Measurements from ENCODE around the gene ANP32A. TPM values are rescaled to one million over a fixed set of nuclear protein-coding genes. Genes with fewer than 3 reads are reported as not detected.
A peak's percentile ranks its signal among the peaks of the same experiment; 100 is the strongest.
"Not testable (repeated sequence)": the region's sequence is repeated elsewhere in the genome, so short reads cannot be mapped to it uniquely, and the experiment has no call there.

The ANP32A gene
- total RNA-seq (10 to 100 TPM; 78.7 to 83.3 TPM), total RNA-seq (54.1 to 97.1 reads per million in 2 donors)

GRCh38 chr15:68820295-68821189 lies at the start of gene ANP32A:
TSS of gene ANP32A (minus strand) at chr15:68820895. CDS start at chr15:68820751, 144 bp downstream.
- no peaks in the 10 kb centered on the region for H3K9me3 ChIP-seq (ENCODE audit: control insufficient read depth, low read length, poor library complexity, severe bottlenecking)
- Mint-ChIP-seq H3K36me3 (ENCODE audit: low read depth) (peaks cover 8% of the 10 kb centered on the region), H3K4me1 (peaks cover 26% of the 10 kb centered on the region), H3K4me3 (peak within 1 kb of the TSS; percentile 99), H3K27ac (peak within 1 kb of the TSS; percentile 99), H3K27me3 (no peaks in the 10 kb centered on the region)
- ATAC-seq (peak; percentile 77), DNase-seq (peak; percentile 90 to 99 (median 94))

DNA sequence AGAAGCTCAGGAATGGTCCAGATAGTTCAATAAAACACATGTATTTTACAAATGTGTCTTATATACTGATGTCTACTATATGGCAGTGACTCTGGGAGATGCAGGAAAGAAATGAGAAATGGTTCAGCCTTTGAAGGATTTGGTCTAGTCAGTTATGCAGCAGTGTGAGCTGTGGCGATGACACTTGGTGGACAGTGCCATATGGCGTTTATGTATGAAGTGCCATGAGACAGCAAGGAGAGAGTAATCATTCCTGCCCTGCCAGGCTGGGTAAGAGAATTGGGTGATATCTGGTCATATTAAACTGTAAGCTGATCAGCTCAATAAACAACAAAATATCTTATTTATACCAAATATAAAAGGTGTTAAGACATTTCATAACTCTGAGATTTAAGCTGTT lies 47.6 kb upstream of the ANP32A start:
- no peaks in the 10 kb centered on the region for H3K36me3 Mint-ChIP-seq (ENCODE audit: low read depth)
- no peak for ATAC-seq

GRCh38 chr15:68862415-68862814 lies 41.7 kb upstream of the ANP32A start:
- H3K27me3 Mint-ChIP-seq = peaks cover 10% of the 10 kb centered on the region
- no peaks in the 10 kb centered on the region for H3K9me3 ChIP-seq (ENCODE audit: control insufficient read depth, low read length, poor library complexity, severe bottlenecking)
- H3K36me3 Mint-ChIP-seq (ENCODE audit: low read depth) = peaks cover 2% of the 10 kb centered on the region
- no peaks in the 10 kb centered on the region for H3K4me1 Mint-ChIP-seq
- no peak overlapping the region for H3K4me3 Mint-ChIP-seq
- no peak for DNase-seq
- H3K27ac Mint-ChIP-seq = no peak overlapping the region
- no peak for ATAC-seq

More for the DNA sequence above, 47.6 kb upstream of the ANP32A start:
- Mint-ChIP-seq H3K27ac (no peak overlapping the region), H3K27me3 (peaks cover 32% of the 10 kb centered on the region), H3K4me3 (no peak overlapping the region), H3K4me1 (no peaks in the 10 kb centered on the region)
- no peak for DNase-seq
- H3K9me3 ChIP-seq (ENCODE audit: control insufficient read depth, low read length, poor library complexity, severe bottlenecking) = no peaks in the 10 kb centered on the region

GRCh38 chr15:68858666-68859065 lies 38.0 kb upstream of the ANP32A start:
- H3K4me1 Mint-ChIP-seq, H3K27ac Mint-ChIP-seq, ATAC-seq: not testable (repeated sequence)

DNA sequence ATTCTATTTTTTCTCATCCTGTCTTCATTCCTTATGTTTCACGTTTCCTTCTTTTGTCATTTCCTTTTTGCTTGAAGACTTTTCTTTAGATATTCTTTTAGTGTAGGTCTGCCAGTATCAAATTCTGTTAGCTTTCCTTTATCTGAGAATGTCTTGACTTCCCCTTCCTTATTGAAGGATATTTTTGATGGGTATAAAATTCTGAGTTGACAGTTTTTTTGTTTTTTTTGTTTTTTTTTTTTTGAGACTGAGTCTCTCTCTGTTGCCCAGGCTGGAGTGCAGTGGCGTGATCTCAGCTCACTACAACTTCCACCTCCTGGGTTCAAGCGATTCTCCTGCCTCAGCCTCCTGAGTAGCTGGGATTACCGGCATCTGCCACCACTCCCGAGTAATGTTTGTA lies 36.7 kb upstream of the ANP32A start:
- not testable (repeated sequence) for DNase-seq

More at GRCh38 chr15:68858666-68859065, 38.0 kb upstream of the ANP32A start:
- H3K9me3 ChIP-seq (ENCODE audit: control insufficient read depth, low read length, poor library complexity, severe bottlenecking); H3K4me3 Mint-ChIP-seq; H3K36me3 Mint-ChIP-seq (ENCODE audit: low read depth); DNase-seq; H3K27me3 Mint-ChIP-seq: not testable (repeated sequence)

GRCh38 chr15:68852461-68852860 lies 31.8 kb upstream of the ANP32A start:
- ATAC-seq (no peak), DNase-seq (no peak)
- H3K36me3 Mint-ChIP-seq (ENCODE audit: low read depth) = peaks cover 3% of the 10 kb centered on the region
- no peak overlapping the region for H3K4me3 Mint-ChIP-seq
- H3K27me3 Mint-ChIP-seq = peaks cover 21% of the 10 kb centered on the region
- H3K4me1 Mint-ChIP-seq = peaks cover 3% of the 10 kb centered on the region
- H3K9me3 ChIP-seq (ENCODE audit: control insufficient read depth, low read length, poor library complexity, severe bottlenecking) = no peaks in the 10 kb centered on the region
- H3K27ac Mint-ChIP-seq = no peak overlapping the region

More for the DNA sequence above, 36.7 kb upstream of the ANP32A start:
- not testable (repeated sequence) for H3K4me3 Mint-ChIP-seq; H3K4me1 Mint-ChIP-seq; H3K27me3 Mint-ChIP-seq; H3K36me3 Mint-ChIP-seq (ENCODE audit: low read depth); H3K27ac Mint-ChIP-seq; ATAC-seq; H3K9me3 ChIP-seq (ENCODE audit: control insufficient read depth, low read length, poor library complexity, severe bottlenecking)

GRCh38 chr15:68851971-68852370 lies 31.3 kb upstream of the ANP32A start:
- Mint-ChIP-seq H3K4me1 (peaks cover 3% of the 10 kb centered on the region), H3K4me3 (no peak overlapping the region), H3K27ac (no peak overlapping the region), H3K27me3 (peaks cover 21% of the 10 kb centered on the region), H3K36me3 (ENCODE audit: low read depth) (peaks cover 3% of the 10 kb centered on the region)
- DNase-seq (no peak), ATAC-seq (no peak)
- no peaks in the 10 kb centered on the region for H3K9me3 ChIP-seq (ENCODE audit: control insufficient read depth, low read length, poor library complexity, severe bottlenecking)

DNA sequence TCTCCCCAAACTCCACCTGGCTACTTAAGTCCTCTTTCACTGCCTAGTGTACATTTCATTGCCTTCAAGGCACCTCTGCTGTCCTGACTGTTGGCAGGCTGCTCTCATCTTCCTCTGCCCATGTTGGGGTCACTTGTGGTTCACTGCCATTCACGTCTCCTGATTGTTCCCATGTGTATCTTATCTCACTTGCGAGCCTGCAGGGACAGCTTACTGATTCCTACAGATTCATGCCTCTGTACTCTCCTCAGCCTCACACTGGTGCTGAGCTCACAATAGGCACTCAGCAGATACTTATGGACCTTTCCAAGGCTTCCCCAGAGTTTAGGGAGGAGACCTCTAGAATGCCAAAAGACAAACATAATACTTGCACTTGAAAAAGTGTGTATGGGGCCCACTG lies 28.8 kb upstream of the ANP32A start:
- no peak for DNase-seq
- no peak for ATAC-seq
- Mint-ChIP-seq H3K27me3 (peaks cover 41% of the 10 kb centered on the region), H3K36me3 (ENCODE audit: low read depth) (peaks cover 3% of the 10 kb centered on the region), H3K4me3 (no peak overlapping the region), H3K27ac (no peak overlapping the region), H3K4me1 (peaks cover 3% of the 10 kb centered on the region)
- H3K9me3 ChIP-seq (ENCODE audit: control insufficient read depth, low read length, poor library complexity, severe bottlenecking) = no peaks in the 10 kb centered on the region

- H3K4me1 Mint-ChIP-seq = peaks cover 13% of the 10 kb centered on the region
Observed at GRCh38 chr15:68846851-68847439, 26.2 kb upstream of the ANP32A start.

GRCh38 chr15:68844856-68845550 lies 24.3 kb upstream of the ANP32A start:
- peaks cover 13% of the 10 kb centered on the region for H3K4me1 Mint-ChIP-seq
- no peak overlapping the region for H3K4me3 Mint-ChIP-seq
- ATAC-seq = no peak
- DNase-seq = no peak
- H3K9me3 ChIP-seq (ENCODE audit: control insufficient read depth, low read length, poor library complexity, severe bottlenecking) = no peaks in the 10 kb centered on the region
- H3K36me3 Mint-ChIP-seq (ENCODE audit: low read depth) = peaks cover 5% of the 10 kb centered on the region
- H3K27me3 Mint-ChIP-seq = peaks cover 73% of the 10 kb centered on the region
- no peak overlapping the region for H3K27ac Mint-ChIP-seq

More at GRCh38 chr15:68846851-68847439, 26.2 kb upstream of the ANP32A start:
- H3K36me3 Mint-ChIP-seq (ENCODE audit: low read depth) = peaks cover 5% of the 10 kb centered on the region
- ATAC-seq (no peak), DNase-seq (no peak)
- no peak overlapping the region for H3K27ac Mint-ChIP-seq
- H3K27me3 Mint-ChIP-seq = peaks cover 56% of the 10 kb centered on the region
- no peak overlapping the region for H3K4me3 Mint-ChIP-seq
- H3K9me3 ChIP-seq (ENCODE audit: control insufficient read depth, low read length, poor library complexity, severe bottlenecking) = no peaks in the 10 kb centered on the region

DNA sequence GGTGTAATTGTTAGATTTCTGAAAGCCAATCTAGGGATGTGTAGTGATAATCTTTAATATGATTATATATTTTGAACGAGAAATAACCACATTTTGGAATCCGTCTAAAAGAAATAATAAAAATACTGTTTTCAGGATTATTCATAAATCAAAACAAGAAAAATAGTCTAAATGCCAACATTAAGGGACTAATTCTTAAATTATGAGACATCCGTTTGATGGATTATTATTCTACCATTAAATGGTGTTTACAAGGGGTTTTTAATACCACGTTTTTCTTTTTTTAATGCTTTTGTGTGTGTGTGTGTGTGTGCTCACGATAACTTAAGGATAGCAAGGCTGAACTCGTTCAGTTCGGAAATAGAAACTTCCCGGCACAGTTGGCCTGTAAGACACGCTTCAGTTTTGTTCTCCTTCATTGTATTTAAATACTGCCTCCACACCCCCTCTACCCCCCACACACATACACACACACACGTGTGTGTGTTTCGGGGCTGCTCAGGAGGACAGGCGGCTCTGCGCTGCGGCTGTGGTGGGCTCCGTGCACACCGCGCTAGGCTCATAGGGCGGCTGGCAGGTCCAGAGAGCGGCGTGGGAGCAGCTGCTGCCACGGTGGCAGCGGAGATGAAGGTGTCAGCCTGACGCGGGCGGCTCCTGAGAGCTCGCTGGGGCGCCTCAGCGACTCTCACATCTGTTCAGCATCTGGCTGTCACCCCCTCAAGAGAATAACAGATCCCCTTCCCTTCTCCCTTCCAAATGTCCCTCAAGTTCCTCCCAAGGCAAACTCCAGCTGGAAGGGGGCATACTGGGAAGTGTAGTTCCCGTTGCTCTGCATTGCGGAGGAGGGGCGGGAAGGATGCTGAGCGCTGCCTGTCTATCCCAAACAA lies 23.0 kb upstream of the ANP32A start:
- H3K36me3 Mint-ChIP-seq (ENCODE audit: low read depth) = peaks cover 2% of the 10 kb centered on the region
- peak; percentile 69 for ATAC-seq
- DNase-seq = peak in 1 of 3 donors; percentile 15

DNA sequence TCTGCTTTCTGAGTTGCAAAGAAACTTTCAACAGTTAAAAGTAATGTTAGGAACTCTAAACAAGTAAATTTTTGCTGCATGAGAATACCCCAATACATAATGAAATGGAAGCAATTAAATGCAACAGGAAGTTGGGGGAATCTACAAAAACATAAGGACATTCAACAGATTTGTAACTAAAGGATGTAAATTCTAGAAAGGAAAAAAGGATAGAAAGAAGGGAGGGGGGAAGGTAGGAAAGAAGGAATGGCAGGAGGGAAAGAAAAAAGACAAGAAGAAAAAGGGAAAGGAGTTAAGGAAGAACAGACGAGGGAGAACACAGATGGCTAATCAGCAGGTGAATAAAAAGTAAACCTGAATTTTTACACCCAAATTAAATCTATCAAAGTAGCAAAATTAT lies 22.3 kb upstream of the ANP32A start:
- Mint-ChIP-seq H3K27ac (no peak overlapping the region), H3K4me3 (peak overlapping the region; percentile 63), H3K36me3 (ENCODE audit: low read depth) (peaks cover 2% of the 10 kb centered on the region), H3K27me3 (peaks cover 74% of the 10 kb centered on the region), H3K4me1 (peaks cover 10% of the 10 kb centered on the region)
- ATAC-seq = no peak
- DNase-seq = no peak
- no peaks in the 10 kb centered on the region for H3K9me3 ChIP-seq (ENCODE audit: control insufficient read depth, low read length, poor library complexity, severe bottlenecking)

More for the DNA sequence above, 23.0 kb upstream of the ANP32A start:
- Mint-ChIP-seq H3K4me1 (peaks cover 10% of the 10 kb centered on the region), H3K27ac (no peak overlapping the region), H3K4me3 (peak overlapping the region; percentile 52), H3K27me3 (peaks cover 74% of the 10 kb centered on the region)
- no peaks in the 10 kb centered on the region for H3K9me3 ChIP-seq (ENCODE audit: control insufficient read depth, low read length, poor library complexity, severe bottlenecking)

All from T-helper 17 cell (primary cell).